Stimulated activated CD8-positive, alpha-beta memory T cell treated with anti-CD3 and anti-CD28 coated beads, Interleukin-2, amount 100 ng/mL, for 48 hours (primary cell): ENCODE results near the gene WNT3.
"Not testable (repeated sequence)": the region's sequence is repeated elsewhere in the genome, so short reads cannot be mapped to it uniquely, and the experiment has no call there.

Experiments used
- DNase-seq, 2 donors: peaks; one replicate each; pipeline ENCODE4 v3.0.0-alpha.2; 2020; ENCODE audit warnings: low read depth in 2 of 2

Gene WNT3

DNA sequence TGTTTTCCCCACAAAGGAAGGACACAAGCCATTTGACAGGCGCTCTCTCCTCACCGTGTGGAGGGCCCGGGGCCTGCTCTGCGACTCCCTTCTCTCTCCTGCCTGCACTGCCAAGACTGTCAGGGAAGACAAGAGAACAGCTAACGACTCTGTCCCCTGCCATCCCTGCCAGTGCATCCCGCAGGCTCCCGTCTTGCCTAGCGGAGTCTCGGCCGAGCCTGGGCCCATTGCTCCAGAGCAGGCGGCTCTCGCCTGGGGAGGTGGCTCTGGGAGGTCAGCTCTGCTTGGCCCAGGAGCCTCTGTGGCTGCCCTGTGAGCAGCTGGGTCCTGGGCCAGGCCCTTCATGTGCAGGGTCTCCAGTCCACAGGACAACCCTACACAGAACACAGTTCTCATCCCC, 53.0 kb downstream of the WNT3 start:
- no peak for DNase-seq

DNA sequence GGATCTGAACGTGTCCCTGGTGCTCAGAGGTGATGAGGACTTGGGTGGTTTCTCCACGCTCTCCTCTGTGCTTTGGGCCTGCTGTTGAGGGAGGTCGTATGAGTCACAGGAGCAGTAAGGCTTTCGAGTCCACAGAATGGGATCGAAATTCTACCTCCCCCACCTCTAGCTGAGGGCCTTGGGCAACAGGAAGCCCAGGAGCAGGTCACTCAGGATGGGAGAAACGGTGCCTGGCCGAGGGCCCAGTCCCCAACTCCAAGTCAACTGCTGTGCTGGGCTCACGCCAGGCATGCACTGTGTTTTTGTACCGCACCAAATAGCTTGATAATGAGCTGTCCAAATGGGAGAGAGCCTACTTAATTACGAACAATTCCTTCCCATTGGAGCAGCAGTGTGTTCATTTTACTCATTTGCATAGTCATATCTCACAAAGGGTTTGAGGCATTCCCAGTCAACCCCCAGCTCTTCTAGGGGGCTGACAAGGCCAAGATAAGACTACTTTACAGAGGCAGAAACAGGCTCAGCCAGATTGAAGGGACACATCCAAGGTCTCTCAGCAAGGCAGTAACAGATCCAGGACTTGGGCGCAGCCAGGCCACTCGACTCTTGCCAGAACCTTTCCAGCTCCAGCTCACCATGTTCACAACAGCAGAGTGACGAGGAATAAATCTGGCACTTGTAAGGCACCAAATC, 53.6 kb downstream of the WNT3 start:
- no peak for DNase-seq

DNA sequence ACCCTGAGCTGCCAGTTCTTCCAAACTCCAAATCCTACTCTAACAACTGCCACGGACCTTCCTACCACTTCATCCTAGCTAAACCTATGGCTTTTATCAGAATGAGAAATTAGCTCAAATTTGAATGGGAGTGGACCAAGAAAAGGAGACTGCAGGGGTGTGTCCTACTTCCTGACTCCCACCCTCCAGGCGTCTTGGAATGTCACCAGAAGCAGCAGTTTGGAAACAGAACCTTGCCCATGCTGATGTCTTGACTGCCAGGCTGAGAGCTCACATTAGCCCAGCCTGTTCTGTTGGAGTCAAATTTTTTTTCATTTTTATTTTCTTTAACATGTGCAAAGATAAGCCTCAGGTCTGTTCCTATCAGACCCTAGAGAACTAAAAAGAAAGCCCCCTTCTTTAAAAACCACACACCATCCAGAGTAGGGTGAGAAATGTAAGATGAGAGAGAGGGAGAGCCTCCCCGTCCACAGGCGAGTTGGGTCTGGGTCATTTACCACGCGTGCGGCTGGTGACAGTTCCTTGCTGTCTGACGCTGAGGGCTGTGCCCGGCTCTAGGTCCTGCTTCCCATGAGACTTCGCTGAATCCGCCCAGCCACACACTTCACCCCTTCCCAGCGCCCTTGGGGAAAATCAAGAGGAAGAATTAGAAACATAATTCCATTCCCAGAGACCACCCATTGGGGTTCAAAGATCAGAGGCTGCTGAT, 54.3 kb downstream of the WNT3 start:
- DNase-seq: no peak

DNA sequence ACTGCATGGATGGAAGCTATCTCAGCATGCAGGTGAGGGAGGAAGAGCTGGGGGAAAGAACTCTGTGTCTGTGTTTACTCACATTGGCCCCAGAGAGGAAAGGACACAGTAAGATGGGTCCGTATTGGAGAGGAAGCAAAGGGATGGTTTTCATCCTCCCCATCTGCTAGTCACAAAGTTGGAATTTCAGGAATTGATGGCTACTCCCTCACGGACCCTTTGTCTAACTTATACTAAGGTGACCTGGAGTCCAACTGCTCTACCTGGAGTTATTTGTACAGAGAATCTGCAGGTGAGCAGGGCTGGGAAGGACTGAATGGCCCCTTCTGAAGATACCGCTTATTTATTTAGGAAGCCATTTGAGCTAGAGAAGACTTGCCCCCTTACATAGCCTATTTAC, 55.1 kb downstream of the WNT3 start:
- no peak for DNase-seq

DNA sequence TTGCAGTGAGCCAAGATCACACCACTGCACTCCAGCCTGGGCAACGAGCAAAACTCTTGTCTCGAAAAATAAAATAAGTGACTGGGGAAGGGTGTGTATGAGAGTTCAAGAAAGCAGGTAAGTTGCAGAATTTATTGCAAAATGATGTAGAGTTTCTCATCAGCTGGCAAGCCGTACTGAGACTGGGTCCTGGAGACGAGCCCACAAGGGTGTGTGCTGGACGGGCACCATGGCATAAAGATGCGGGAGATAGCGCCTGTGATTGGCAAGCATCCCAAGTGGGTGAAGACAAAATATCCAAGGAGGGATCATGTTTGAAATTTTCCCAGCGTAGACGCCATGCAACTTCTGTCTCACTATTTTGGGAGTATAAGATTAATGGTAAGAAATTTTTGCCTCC, 59.4 kb downstream of the WNT3 start:
- no peak for DNase-seq

DNA sequence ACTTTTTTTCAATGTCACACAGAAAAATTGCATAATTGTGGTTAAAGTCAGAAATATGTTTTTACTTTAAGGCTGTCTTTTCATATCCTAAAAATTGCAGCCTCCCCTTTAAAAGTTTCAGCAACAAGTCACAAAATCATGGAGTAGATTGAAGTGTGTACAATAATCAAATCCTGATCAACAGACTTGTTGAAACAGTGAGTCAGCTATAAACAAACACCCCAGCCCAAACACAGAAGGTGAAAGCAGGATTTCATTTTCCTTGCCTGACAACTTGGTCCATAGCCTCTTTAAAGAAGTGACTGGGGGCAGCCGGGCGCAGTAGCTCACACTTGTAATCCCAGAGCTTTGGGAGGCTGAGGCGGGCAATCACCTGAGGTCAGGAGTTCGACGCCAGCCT, 59.9 kb downstream of the WNT3 start:
- no peak for DNase-seq

DNA sequence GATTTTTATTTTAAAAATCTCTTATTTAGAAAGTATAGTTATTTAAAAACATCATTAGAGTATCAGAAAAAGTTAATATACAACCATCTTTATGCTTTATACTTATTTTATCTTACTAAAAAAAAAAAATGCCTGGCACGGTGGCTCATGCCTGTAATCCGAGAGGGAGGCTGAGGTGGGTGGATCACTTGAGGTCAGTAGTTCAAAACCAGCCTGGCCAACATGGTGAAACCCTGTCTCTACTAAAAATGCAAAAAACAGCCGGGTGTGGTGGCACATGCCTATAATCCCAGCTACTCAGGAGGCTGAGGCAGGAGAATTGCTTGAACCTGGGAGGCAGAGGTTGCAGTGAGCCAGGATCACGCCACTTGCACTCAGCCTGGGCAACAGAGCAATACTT, 60.9 kb downstream of the WNT3 start:
- not testable (repeated sequence) for DNase-seq

DNA sequence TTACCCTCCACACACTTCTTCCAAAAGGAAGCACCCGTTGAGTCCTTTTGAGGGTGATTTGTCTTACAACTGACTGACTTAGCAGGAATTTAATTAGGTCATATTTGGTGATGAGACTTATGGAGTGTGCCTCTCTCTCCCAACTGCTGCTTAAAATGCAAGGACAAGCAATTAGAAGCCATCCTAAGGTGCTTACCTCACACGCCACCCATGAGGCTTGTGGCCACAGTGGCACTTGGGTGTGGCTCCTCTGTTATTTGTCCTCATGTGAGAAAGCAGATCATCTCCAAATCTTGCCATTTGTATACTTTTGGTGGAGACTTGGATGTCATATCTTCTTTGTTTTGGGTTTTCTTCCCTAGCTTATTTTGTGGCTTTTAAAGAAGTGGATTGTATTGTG, 61.6 kb downstream of the WNT3 start:
- no peak for DNase-seq

DNA sequence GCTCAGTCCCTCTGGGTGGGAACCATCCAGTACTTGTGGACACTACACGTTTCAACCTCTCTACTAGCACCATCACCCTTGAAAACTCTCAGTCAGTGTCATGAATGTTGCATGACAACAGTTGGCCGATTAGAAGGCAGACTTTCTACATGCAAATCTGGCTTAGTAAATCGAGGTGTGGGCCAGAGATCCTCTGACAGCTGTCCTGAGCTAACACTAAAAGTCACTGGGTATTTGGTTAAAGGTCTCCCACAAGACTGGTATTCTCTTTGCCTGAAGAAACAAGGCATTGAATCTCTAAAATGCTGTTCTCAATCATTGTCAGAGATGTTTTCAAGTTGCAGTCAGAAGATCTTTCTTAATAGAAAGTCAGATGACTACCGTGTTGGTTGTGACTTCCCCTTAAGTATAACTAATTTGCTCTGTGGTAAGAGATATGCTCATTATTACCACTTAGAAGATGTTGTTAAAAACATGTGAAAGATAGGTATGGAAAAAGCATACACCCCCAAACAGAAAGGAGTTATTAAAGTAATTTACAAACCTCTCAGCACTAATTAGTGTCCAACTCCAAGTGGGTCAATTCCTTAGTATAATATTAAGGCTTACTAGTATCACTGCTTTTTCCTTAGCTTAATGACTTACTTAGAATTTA, 62.3 kb downstream of the WNT3 start:
- no peak for DNase-seq

DNA sequence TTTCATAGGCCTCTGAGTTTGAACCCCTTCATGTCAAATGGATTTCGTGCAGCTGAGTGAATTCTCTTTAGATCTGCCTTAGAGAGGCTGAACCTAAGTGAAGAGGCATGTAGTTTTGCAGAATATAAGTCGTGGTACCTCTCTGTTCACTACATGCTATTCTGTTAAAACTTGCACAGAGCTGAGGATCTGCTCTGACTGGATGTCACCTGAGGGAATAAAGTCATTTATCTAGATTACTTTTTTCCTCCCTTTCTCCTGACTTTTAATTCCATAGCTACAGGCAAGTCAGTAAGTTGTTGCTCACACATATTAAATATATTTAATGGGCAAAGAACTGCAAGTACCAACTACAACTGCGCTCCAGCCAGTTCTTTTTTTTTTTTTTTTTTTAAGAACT, 64.7 kb downstream of the WNT3 start:
- no peak for DNase-seq

DNA sequence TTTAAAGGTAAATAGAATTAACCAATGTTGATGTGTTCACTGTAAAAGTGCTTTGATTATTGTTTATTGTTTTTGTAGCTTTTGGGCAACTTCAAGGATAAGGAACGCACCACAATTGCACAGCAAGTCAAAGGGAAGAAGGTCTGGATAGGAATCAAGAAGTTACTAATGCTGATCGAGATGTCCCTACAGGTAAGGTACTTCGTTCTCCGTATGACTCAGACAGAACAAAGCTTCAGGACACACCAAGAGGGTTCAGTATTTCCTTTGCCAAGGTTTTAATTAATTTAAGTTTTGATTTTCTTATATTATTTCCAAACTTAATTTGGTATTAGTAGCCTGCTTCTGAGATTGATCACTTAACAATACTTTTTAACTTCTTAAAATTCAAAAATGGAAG, 67.1 kb downstream of the WNT3 start:
- DNase-seq: no peak

DNA sequence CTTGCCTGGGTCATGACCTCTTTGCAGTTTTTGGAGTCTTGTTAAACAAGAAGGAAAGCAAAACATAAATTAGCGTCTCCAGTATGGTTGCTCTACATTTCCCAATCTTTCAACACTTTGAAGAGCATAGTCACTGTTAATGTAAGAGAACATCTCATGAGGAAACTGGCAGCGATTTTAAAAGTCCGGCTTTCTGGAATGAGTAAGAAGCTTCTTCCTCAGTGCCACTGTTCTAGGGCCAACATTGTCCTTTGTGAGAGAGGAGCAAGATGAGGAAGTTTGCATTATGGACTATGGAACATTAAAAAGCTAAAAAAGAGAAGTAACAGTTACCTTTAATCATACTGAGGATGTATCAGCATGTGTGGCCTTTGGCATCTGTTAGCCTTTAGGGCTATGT, 73.1 kb downstream of the WNT3 start:
- no peak for DNase-seq

DNA sequence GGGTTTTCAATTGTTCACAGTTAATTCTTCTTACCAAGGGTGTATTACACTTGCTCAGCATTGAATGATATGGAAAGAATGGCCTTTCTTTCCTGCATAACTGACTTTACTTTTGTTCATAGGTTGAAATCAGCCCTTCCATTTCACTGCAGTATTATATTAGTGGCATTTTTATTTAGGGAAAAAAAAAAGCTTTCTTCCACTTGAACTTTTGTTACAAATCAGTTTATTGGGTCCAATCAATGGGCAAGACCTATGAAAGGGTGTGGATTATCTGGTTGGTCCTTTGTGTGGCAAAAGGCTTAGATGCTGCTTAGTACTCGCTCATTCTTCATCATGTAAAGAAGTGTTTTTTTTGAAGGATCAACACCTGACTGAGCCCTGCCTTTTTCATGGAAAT, 74.1 kb downstream of the WNT3 start:
- no peak for DNase-seq

DNA sequence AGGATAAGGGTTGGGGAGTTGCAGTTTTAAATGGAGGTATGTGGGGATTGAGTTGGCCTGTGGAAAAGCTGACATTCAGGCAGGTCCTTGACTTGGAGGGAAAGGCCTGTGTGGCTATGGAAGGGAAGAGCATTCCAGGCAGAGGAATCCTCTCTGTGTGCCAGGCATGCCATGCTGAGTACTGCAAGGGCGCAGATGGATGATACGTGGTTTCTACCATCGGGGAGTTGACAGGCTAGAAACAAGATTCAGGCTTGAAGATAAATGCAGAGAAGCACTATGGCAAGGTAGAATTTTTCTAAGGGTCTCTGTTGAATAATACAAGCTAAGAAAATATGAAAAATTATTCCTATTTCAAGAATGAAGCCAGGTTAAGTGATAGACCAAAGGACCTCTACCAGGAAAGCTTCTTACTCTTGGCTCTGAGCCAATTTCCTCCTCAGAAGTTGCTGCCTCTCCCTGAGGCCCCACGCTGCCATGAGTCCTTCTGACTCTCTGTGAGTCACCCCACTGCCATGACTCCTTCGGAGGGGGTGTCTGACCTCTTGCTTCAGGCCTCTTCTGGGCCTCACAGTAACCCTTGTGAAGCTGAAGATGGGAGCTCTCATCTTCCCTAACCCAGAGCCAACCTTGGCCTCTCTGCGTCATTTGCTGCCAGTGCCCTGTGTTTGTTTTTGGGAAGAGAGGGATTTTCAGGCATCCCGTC, 75.8 kb downstream of the WNT3 start:
- DNase-seq: no peak

DNA sequence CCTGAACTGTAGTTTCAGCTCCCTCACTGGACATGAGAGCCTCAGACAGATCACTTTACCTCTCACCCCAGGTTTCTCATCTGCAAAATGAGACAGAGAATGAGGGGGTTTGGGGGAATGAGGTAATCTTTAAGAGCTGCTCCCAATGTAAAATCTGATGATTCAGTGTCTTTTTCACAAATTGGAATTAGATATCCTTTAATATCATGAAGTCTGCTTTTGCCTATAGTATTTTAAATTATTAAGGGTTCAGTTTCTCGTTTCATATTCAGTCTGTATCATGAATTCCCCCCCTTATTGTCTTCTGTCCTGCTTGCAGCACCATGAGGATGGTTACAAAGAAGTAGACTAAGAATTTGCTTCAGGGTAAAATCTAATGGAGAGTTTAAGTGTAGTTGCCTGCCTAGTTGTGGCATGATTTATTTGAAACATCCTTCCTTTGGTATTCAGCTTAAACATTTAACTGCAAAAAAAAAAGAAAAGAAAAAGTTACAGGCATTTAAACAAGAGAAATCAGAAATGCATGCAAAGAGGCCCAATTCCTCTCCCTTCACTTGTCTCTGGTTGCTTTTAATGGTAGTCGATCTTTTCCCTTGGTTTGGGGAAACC, 77.3 kb downstream of the WNT3 start:
- no peak for DNase-seq

DNA sequence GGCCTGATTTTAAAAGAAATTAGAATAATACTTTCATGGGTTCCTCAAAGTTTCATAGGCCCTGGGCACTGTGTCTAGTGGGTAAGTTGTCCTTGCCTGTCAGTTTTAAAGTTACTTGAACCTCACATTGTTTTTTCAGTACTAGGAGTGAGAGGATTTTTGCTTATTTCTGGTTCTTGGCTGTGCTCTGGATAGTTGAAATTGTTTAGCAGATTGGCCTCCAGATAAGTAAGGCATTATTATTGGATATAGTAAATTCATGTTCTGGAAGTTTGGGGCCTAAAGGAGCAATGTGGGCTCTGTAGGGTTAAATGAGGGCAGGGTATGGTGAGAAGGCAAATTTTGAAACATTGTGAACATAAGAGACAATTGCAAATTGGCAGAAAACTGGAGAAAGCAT, 78.5 kb downstream of the WNT3 start:
- DNase-seq: no peak

DNA sequence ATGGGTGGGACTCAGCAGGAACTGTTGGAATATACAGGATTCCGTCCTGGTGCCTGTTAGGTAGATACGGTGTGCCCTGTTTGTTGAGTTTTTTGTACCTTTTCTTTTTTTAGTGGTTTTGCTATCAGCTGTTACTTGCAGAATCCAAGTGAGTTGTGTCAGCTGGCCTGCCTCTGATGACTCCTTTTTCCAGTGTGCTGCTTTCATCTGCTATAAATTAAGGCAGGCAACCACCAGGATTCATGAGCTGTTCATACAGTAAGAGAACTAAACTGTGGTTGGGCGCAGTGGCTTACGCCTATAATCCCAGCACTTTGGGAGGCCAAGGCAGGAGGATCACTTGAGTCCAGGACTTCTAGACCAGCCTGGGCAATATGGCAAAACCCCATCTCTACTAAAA, 79.9 kb downstream of the WNT3 start:
- DNase-seq: no peak

DNA sequence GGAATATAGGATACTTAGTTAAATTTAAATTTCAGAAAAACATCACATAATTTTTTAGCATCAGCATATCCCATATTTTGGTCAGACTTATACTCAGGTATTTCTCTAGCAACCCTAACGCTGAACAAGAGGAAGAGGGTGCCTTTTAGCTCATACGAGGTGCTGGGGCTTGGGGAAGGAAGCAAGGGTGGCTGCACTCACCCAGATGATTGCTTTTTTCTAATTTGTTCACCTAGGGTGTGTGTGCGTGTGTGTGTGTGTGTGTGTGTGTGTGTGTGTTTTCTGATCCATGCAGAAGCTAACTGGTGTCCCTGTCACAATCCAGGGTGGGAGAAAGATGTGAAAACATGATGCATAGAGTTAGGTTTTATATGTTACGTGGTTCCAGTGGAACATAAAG, 81.2 kb downstream of the WNT3 start:
- no peak for DNase-seq

DNA sequence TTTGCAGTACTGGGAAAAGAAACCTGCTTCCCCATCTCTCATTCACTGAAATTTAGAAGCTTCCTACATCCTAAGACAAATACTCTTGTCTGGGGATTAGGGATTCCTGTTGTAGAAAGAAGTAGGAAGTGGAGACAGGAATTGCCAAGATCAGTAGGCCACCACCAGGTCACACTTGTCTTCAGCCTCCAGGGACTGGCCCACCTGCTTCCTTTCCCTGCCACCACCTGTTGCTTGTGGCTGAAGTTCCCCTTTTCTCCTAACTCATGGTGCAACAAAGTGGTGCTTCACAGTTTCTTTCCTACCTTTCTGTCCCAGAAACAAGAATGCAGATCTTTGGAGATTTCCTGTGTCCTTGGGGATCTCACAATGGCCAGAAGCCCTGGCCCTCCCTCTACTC, 82.4 kb downstream of the WNT3 start:
- no peak for DNase-seq

DNA sequence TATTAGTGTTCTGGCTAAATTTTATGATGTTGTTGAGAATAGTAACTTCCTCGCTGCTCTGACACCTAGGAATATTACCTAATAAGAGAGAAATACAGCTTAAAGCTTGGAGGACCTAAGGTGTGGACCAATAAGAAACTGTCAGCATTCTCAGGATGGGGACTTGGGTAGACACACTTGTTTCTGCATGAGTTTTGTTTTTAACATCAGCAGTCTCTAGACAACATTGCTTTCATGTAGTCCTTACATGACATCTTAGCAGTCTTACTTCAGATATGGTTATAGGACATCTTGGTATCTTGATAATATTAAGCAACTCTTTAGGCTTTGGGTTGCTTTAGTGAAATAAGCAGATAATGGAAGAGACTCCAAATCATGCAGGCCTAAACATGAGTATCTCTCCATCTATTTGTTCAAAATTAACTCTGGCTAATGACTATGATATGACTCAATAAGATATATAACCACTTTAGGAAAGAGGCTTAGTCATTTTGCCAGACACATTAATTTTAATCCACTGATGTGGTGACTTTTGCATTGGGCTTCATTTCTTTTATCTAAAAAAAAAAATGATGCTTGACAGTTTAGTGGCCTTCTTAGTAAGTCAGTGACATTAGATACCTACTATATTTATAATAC, 84.5 kb downstream of the WNT3 start:
- DNase-seq: no peak

DNA sequence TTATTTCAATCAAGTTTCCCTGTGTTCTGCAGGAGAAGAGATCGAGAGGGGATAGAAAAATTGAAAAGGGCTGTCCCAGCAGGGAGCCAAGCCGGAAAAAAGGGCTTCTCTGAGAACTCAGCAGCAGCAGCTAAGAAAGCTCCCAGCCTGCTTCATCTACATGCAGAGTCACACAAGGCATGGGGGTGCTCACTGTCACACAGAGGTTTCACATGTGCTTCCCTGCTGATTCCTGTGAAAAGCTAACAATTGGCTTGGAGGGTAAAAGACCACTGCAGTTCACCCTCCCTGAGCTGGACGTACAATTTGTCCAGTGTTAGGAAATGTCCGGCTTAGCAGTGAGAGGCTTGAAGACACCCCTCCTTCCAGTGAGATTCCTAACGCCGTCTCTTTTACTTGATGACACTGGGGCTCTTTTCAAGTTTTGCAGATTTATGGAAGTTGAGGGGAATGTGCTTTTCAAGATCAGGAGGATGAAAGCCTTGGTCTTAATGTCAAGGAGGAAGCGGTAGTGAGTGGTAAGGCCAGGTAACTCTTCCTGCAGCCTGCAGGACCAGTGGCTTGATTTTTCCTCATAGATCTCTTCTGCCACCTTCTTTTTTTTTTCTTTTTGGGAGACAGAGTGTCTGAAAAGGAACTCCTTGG, 85.6 kb downstream of the WNT3 start:
- no peak for DNase-seq
